HL-60 (cell line): Measurements from ENCODE around the gene SLC37A3.
A peak's percentile ranks its signal among the peaks of the same experiment; 100 is the strongest.

Experiments used
- DNase-seq, 2 experiments: peaks; one replicate each; pipeline ENCODE4 v3.0.0-alpha.2; 2010 to 2020; ENCODE audit warnings: low read depth in 1 of 2, low spot score in 1 of 2
- H3K27ac ChIP-seq: fragments of 250-450 bp; sonication (Bioruptor Pico); replicated peaks from 2 replicates; pipeline ENCODE4 v1.5.1; 2020; ENCODE audit warnings: mild to moderate bottlenecking, moderate library complexity
- H3K27me3 ChIP-seq: fragments of 250-450 bp; sonication (Bioruptor Pico); 2 replicates; pipeline ENCODE4 v1.5.1; 2021; ENCODE audit warnings: mild to moderate bottlenecking, moderate library complexity; ENCODE audit not compliant: insufficient read depth, poor library complexity, severe bottlenecking
- H3K4me3 ChIP-seq: replicated peaks from 2 replicates; pipeline ENCODE4 v1.5.1; 2011; ENCODE audit warnings: mild to moderate bottlenecking, control low read depth, low read length; ENCODE audit not compliant: insufficient read depth
- GABPA ChIP-seq: IDR thresholded peaks from 2 replicates; pipeline ENCODE4 v1.6.1; 2012; ENCODE audit warnings: low read depth
- POLR2AphosphoS5 ChIP-seq: IDR thresholded peaks from 2 replicates; pipeline ENCODE4 v1.6.1; 2012; ENCODE audit warnings: low read depth
- SPI1 ChIP-seq: IDR thresholded peaks from 2 replicates; pipeline ENCODE4 v1.6.1; 2012; ENCODE audit warnings: low read depth, mild to moderate bottlenecking, borderline replicate concordance
- TF ChIP-seq, protein P1 (sequence below): IDR thresholded peaks from 2 replicates; pipeline ENCODE4 v1.6.1; 2012; ENCODE audit warnings: low read depth; ENCODE audit not compliant: insufficient replicate concordance
- TF ChIP-seq, protein P2 (sequence below): IDR thresholded peaks from one replicate; pipeline ENCODE4 v1.5.1; 2011; ENCODE audit warnings: low read length, control low read depth, inconsistent platforms; ENCODE audit not compliant: insufficient read depth

The SLC37A3 gene

DNA sequence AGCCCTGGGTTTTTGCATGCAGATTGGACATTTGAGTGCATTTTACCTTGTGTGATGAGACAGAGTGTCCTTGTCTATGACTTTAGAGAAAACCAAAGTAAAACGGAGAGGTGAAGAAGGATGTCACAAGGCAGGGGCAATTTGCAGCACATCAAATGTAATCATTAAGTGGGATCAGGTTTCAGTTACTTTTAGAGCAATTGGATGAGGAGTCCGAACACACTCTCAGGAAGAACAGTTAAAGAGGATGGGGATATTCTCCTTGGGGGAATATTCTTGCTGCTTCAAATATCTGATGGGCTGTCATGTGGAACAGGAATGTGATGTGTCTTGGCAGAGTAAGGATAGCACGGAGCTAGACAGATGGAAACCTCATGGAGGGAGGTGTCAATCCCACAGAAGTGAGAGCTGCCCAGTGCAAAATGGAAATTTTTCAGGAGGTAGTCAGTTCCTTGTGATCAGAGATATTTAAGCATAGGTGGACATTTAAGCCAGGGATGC lies 6.3 kb upstream of the SLC37A3 start:
- Histone ChIP-seq H3K27me3 (peaks cover 25% of the 10 kb centered on the region), H3K4me3 (no peak overlapping the region), H3K27ac (no peak overlapping the region)
- no peak for DNase-seq
- TF ChIP-seq GABPA: no peak
- TF ChIP-seq, protein P1, sequence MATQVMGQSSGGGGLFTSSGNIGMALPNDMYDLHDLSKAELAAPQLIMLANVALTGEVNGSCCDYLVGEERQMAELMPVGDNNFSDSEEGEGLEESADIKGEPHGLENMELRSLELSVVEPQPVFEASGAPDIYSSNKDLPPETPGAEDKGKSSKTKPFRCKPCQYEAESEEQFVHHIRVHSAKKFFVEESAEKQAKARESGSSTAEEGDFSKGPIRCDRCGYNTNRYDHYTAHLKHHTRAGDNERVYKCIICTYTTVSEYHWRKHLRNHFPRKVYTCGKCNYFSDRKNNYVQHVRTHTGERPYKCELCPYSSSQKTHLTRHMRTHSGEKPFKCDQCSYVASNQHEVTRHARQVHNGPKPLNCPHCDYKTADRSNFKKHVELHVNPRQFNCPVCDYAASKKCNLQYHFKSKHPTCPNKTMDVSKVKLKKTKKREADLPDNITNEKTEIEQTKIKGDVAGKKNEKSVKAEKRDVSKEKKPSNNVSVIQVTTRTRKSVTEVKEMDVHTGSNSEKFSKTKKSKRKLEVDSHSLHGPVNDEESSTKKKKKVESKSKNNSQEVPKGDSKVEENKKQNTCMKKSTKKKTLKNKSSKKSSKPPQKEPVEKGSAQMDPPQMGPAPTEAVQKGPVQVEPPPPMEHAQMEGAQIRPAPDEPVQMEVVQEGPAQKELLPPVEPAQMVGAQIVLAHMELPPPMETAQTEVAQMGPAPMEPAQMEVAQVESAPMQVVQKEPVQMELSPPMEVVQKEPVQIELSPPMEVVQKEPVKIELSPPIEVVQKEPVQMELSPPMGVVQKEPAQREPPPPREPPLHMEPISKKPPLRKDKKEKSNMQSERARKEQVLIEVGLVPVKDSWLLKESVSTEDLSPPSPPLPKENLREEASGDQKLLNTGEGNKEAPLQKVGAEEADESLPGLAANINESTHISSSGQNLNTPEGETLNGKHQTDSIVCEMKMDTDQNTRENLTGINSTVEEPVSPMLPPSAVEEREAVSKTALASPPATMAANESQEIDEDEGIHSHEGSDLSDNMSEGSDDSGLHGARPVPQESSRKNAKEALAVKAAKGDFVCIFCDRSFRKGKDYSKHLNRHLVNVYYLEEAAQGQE: no peak
- TF ChIP-seq, protein P2, sequence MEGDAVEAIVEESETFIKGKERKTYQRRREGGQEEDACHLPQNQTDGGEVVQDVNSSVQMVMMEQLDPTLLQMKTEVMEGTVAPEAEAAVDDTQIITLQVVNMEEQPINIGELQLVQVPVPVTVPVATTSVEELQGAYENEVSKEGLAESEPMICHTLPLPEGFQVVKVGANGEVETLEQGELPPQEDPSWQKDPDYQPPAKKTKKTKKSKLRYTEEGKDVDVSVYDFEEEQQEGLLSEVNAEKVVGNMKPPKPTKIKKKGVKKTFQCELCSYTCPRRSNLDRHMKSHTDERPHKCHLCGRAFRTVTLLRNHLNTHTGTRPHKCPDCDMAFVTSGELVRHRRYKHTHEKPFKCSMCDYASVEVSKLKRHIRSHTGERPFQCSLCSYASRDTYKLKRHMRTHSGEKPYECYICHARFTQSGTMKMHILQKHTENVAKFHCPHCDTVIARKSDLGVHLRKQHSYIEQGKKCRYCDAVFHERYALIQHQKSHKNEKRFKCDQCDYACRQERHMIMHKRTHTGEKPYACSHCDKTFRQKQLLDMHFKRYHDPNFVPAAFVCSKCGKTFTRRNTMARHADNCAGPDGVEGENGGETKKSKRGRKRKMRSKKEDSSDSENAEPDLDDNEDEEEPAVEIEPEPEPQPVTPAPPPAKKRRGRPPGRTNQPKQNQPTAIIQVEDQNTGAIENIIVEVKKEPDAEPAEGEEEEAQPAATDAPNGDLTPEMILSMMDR: no peak
- no peak for TF ChIP-seq POLR2AphosphoS5
- no peak for TF ChIP-seq SPI1

DNA sequence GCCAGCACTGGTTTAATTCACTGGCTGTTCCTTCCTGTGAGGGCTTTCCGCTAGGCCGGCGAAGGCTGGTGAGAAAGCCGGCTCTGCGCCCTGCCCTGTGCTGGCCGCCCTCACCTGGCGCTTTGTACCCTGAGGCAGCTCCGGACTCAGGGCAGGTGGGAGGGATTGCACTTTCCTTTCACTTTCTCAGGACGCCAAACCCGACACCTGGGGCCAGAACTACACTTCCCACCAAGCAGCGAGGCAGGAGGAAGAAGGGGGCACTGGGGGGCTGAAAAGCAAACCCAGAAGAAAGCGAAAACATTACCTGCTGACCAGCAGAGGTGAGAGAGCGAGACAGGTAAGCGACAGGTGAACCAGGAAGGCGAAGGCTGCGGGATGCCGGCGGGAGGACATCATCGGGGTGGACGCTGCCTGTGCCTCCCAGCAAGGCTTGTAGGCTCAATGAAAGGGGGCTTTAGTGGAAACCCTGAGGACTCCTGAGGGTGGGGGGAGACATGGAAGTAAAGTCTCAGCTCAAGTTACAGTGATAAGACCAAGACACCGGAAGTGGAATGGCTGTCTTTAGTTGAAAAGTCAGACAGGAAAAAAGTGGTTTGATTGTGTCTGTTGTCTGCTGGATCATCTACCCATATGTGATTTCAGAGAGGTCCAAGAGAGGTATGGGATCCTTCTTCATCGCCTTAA lies 5.7 kb upstream of the SLC37A3 start, which contains the start of gene RAB19:
TSS of gene RAB19 (plus strand) at position 181 of the 687 bp plus-strand sequence. CDS start 3,589 bp downstream, outside the sequence.
- H3K27me3 ChIP-seq: peaks cover 30% of the 10 kb centered on the region
- DNase-seq: no peak
- H3K4me3 ChIP-seq: no peak within 1 kb of the TSS
- H3K27ac ChIP-seq: no peak within 1 kb of the TSS; the same call in 1 of the 2 replicates
- TF ChIP-seq, protein P2: no peak
- TF ChIP-seq POLR2AphosphoS5 (no peak), GABPA (no peak), SPI1 (no peak)
- TF ChIP-seq, protein P1: no peak

DNA sequence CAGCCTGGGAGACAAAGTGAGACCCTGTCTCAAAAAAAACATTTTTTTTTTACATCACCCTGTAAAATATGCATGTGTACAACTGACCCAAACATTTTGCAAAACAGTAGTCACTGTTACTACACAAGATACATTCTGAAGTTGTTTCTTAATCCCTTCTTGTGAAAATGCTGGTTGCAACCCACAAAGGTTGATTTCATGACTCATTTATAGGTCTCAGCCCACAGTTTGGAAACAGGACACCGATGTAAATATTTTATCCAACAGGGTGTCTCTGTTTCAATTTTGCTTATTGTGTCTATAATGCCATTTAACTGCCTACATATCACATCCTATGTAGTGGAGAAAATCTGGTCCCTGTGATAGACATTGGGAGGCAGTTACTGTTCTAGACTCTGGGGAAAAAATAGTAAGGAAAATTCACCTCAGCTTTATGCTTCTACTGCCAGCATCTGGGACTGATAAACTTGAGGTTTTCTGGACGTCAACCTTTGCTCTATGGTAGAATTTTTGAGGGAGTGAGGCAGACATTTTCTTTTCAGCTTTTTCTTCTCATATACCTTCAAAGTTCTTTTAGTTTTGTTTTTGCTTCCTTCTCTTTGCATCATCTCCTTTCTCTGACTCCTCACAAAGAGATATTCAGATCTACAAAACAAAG lies 4.0 kb upstream of the SLC37A3 start:
- peaks cover 40% of the 10 kb centered on the region for H3K27me3 ChIP-seq
- no peak for TF ChIP-seq POLR2AphosphoS5
- H3K27ac ChIP-seq: no peak overlapping the region
- peak in 1 of 2 experiments; percentile 39 for DNase-seq
- H3K4me3 ChIP-seq: no peak overlapping the region

DNA sequence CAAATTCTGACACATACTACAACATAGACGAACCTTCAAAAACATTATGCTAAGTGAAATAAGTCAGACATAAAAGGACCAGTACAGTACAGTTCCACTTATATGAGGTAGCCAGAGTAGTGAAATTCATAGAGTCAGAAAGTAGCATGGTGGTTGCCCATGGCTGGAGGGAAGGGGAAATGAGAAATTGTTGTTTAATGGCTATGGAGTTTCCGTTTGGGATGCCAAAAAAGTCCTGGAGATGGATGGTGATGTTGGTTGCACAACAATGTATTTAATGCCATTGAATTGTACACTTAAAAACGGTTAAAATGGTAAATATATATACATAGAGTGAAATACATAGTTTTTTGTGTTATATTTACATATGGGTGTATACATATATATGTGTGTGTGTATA lies 2.1 kb upstream of the SLC37A3 start:
- Histone ChIP-seq H3K27me3 (peaks cover 52% of the 10 kb centered on the region), H3K4me3 (no peak overlapping the region), H3K27ac (no peak overlapping the region)
- TF ChIP-seq SPI1 (no peak), POLR2AphosphoS5 (no peak), GABPA (no peak)
- TF ChIP-seq, protein P1: no peak
- TF ChIP-seq, protein P2: no peak
- no peak for DNase-seq
